Measurements from ENCODE around the gene GPR55.

- no peak for TF ChIP-seq POLR2AphosphoS5 (IDR thresholded peaks at IDR 0.05)
- no peak for TF ChIP-seq CTCF (IDR thresholded peaks at IDR 0.05 in 8 of 11, conservative IDR thresholded peaks at IDR 0.05 in 3 of 11)
- no peak for TF ChIP-seq POLR2A (IDR thresholded peaks at IDR 0.05)
These were observed 27.3 kb upstream of the GPR55 start for GRCh38 chr2:230952226-230952956.
